ENCODE measurements around the gene LMX1A.

DNA sequence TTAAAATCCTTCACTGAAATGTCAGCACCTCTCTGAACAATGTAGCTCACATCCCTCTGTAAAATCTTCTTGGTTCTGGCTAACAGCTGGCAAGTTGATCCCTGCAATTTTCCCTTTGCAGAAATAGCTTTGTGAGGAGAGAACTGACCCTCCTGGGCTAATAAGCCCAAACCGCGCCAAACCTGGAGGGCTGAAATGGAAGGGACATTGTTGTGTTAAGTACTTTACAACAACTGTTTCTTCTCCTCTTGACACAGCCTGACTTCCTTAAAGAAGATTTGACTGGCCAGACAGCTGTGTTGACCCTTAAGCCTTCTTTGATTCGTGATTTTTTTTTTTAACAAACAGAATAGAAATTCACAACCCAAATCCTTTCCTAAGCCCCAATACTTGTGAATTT, 5.7 kb downstream of the LMX1A start:
- TF ChIP-seq CTCF (conservative IDR thresholded peaks at IDR 0.05; ENCODE audit: low read depth in 2 of 2), result no peak
- TF ChIP-seq POLR2AphosphoS5 (IDR thresholded peaks at IDR 0.05; ENCODE audit: low read depth), result no peak

All from GM23338 (cell line).